ENCODE results near the gene SPPL2A. TPM values are rescaled to one million over a fixed set of nuclear protein-coding genes. Genes with fewer than 3 reads are reported as not detected.

Gene SPPL2A
- total and polyA plus RNA-seq, 12 donors = 20.1 to 152 (median 95.3) TPM

- no peaks in the 10 kb centered on the region for H3K27me3 ChIP-seq
- DNase-seq (no peak), ATAC-seq (peak in 1 of 8 donors; percentile 35)
- peaks cover 0 to 39% (median 0%) of the 10 kb centered on the region in 9 donors for H3K36me3 ChIP-seq
- intact Hi-C loops (cut with DNase I) = loop anchor here in 1 of 10 donors (10.0 kb wide), 1 partner anchor 205 kb away; no protein-coding TSS in a partner anchor
- H3K4me1 ChIP-seq = peaks cover 0 to 31% (median 9%) of the 10 kb centered on the region in 9 donors
- WGBS, 2 donors = 57 to 65% methylated on average over 2 of the region's 2 CpGs
- no peak overlapping the region for H3K4me3 ChIP-seq
- TF ChIP-seq CTCF (IDR thresholded peaks at IDR 0.05) = no peak
- no peaks in the 10 kb centered on the region for H3K9me3 ChIP-seq
- H3K27ac ChIP-seq = no peak overlapping the region
These were observed 95.4 kb downstream of the SPPL2A start for GRCh38 chr15:50670115-50670514.

- ATAC-seq = no peak
- H3K4me3 ChIP-seq = no peak overlapping the region
- WGBS, 2 donors = 77 to 79% methylated on average over 1 of the region's 1 CpG
- H3K27me3 ChIP-seq = no peaks in the 10 kb centered on the region
- no peak for TF ChIP-seq CTCF (IDR thresholded peaks at IDR 0.05)
- H3K4me1 ChIP-seq = peaks cover 0 to 26% (median 9%) of the 10 kb centered on the region in 9 donors
- no peak for DNase-seq
- H3K27ac ChIP-seq = no peak overlapping the region
- peaks cover 0 to 39% (median 0%) of the 10 kb centered on the region in 9 donors for H3K36me3 ChIP-seq
- no peaks in the 10 kb centered on the region for H3K9me3 ChIP-seq
- intact Hi-C loops (cut with DNase I) = loop anchor here in 1 of 10 donors (10.0 kb wide), 1 partner anchor 205 kb away; no protein-coding TSS in a partner anchor
These were observed 95.9 kb downstream of the SPPL2A start for GRCh38 chr15:50669611-50670010.

- no peak overlapping the region for H3K4me3 ChIP-seq
- intact Hi-C loops (cut with DNase I) = no loop called here
- TF ChIP-seq CTCF (IDR thresholded peaks at IDR 0.05) = no peak
- WGBS, 2 donors = 86 to 90% methylated on average over 5 of the region's 5 CpGs
- H3K9me3 ChIP-seq = no peaks in the 10 kb centered on the region
- H3K36me3 ChIP-seq = peaks cover 0 to 66% (median 15%) of the 10 kb centered on the region in 9 donors
- peaks cover 0 to 24% (median 9%) of the 10 kb centered on the region in 9 donors for H3K4me1 ChIP-seq
- no peak overlapping the region for H3K27ac ChIP-seq
- ATAC-seq = no peak
- H3K27me3 ChIP-seq = no peaks in the 10 kb centered on the region
- DNase-seq = no peak
These were observed 99.6 kb downstream of the SPPL2A start for GRCh38 chr15:50665938-50666337.

GRCh38 chr15:50655555-50655954, 110.0 kb downstream of the SPPL2A start:
- peak overlapping the region in 1 of 10 donors; percentile 19 for H3K27ac ChIP-seq
- peak in 2 of 8 donors; percentile 30 to 44 for ATAC-seq

More at GRCh38 chr15:50655555-50655954, 110.0 kb downstream of the SPPL2A start:
- Histone ChIP-seq H3K4me1 (peaks cover 0 to 4% (median 0%) of the 10 kb centered on the region in 9 donors), H3K9me3 (no peaks in the 10 kb centered on the region), H3K4me3 (no peak overlapping the region), H3K36me3 (peaks cover 4 to 98% (median 43%) of the 10 kb centered on the region in 9 donors), H3K27me3 (no peaks in the 10 kb centered on the region)
- WGBS, 2 donors = 67 to 78% methylated on average over 4 of the region's 4 CpGs
- intact Hi-C loops (cut with DNase I) = no loop called here
- no peak for TF ChIP-seq CTCF (IDR thresholded peaks at IDR 0.05)
- DNase-seq = no peak
